Measurements from ENCODE around the gene ASGR2.
"Not testable (repeated sequence)": the region's sequence is repeated elsewhere in the genome, so short reads cannot be mapped to it uniquely, and the experiment has no call there.

The ASGR2 gene

GRCh38 chr17:7098802-7099459, 15.7 kb downstream of the ASGR2 start:
- no peak for DNase-seq (ENCODE audit: low spot score)
- TF ChIP-seq CTCF (IDR thresholded peaks at IDR 0.05; ENCODE audit: extremely low read depth, insufficient read depth, missing control alignments): no peak
- in situ Hi-C loops (cut with MboI; ENCODE audit: low pct_unique_long_range_greater_than_20kb, low sequenced_read_pairs, unreplicated experiment): no loop called here

GRCh38 chr17:7097940-7098339, 16.7 kb downstream of the ASGR2 start:
- in situ Hi-C loops (cut with MboI; ENCODE audit: low pct_unique_long_range_greater_than_20kb, low sequenced_read_pairs, unreplicated experiment): no loop called here
- DNase-seq (ENCODE audit: low spot score): no peak
- TF ChIP-seq CTCF (IDR thresholded peaks at IDR 0.05; ENCODE audit: extremely low read depth, insufficient read depth, missing control alignments): no peak

- no peak for DNase-seq (ENCODE audit: low spot score)
- in situ Hi-C loops (cut with MboI; ENCODE audit: low pct_unique_long_range_greater_than_20kb, low sequenced_read_pairs, unreplicated experiment): no loop called here
- TF ChIP-seq CTCF (IDR thresholded peaks at IDR 0.05; ENCODE audit: extremely low read depth, insufficient read depth, missing control alignments): no peak
Measured at GRCh38 chr17:7095625-7096024, 19.0 kb downstream of the ASGR2 start.

- TF ChIP-seq CTCF (IDR thresholded peaks at IDR 0.05; ENCODE audit: extremely low read depth, insufficient read depth, missing control alignments): no peak
- in situ Hi-C loops (cut with MboI; ENCODE audit: low pct_unique_long_range_greater_than_20kb, low sequenced_read_pairs, unreplicated experiment): no loop called here
- DNase-seq (ENCODE audit: low spot score): no peak
Measured at GRCh38 chr17:7094652-7095019, 20.0 kb downstream of the ASGR2 start.

GRCh38 chr17:7091311-7092005, 23.2 kb downstream of the ASGR2 start:
- DNase-seq (ENCODE audit: low spot score); in situ Hi-C loops (cut with MboI; ENCODE audit: low pct_unique_long_range_greater_than_20kb, low sequenced_read_pairs, unreplicated experiment): not testable (repeated sequence)

GRCh38 chr17:7089570-7089969, 25.1 kb downstream of the ASGR2 start:
- DNase-seq (ENCODE audit: low spot score); in situ Hi-C loops (cut with MboI; ENCODE audit: low pct_unique_long_range_greater_than_20kb, low sequenced_read_pairs, unreplicated experiment): not testable (repeated sequence)

- in situ Hi-C loops (cut with MboI; ENCODE audit: low pct_unique_long_range_greater_than_20kb, low sequenced_read_pairs, unreplicated experiment); DNase-seq (ENCODE audit: low spot score): not testable (repeated sequence)
Measured at GRCh38 chr17:7088442-7088841, 26.2 kb downstream of the ASGR2 start.

- TF ChIP-seq CTCF (IDR thresholded peaks at IDR 0.05; ENCODE audit: extremely low read depth, insufficient read depth, missing control alignments): no peak
- no peak for DNase-seq (ENCODE audit: low spot score)
- in situ Hi-C loops (cut with MboI; ENCODE audit: low pct_unique_long_range_greater_than_20kb, low sequenced_read_pairs, unreplicated experiment): no loop called here
Measured at GRCh38 chr17:7084088-7084487, 30.5 kb downstream of the ASGR2 start.

Data from GM13977 (cell line).